ENCODE measurements around the gene LENG8.
"Not testable (repeated sequence)": the region's sequence is repeated elsewhere in the genome, so short reads cannot be mapped to it uniquely, and the experiment has no call there.

Gene LENG8

GRCh38 chr19:54434873-54435214, 14.2 kb upstream of the LENG8 start:
- TF ChIP-seq CTCF (IDR thresholded peaks at IDR 0.05; ENCODE audit: low read depth, low read length): no peak
- no peak for DNase-seq (ENCODE audit: extremely low read depth, low read depth)

- TF ChIP-seq CTCF (IDR thresholded peaks at IDR 0.05; ENCODE audit: low read depth, low read length): no peak
- DNase-seq (ENCODE audit: extremely low read depth, low read depth): no peak
Measured at GRCh38 chr19:54435551-54436016, 13.4 kb upstream of the LENG8 start.

DNA sequence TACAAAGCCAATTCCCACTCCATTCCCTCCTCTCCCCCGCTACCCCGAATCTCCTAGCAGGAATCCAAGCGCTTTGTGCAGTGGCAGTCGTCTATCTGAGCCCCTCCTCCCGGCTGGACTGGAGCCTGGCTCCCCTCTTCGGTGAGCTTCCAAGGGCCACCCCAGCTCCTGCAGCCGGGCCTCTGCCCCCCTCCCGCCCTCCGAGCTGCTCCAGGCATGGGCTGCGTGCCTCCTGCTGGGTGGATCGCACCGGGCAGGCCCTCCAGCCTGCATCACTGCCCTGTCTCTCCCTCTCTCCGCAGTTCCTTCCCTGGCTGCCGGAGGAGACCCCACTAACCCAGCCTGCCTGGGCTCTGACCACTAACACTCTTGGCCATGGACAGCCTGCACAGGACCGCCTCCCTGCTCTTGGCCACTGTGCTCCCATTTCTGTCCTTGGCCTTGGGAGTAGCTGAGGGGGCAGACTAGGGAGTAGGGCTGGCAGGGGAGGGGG, 12.9 kb upstream of the LENG8 start:
- no peak for TF ChIP-seq CTCF (IDR thresholded peaks at IDR 0.05; ENCODE audit: low read depth, low read length)
- no peak for DNase-seq (ENCODE audit: extremely low read depth, low read depth)

- TF ChIP-seq CTCF (IDR thresholded peaks at IDR 0.05; ENCODE audit: low read depth, low read length): no peak
- DNase-seq (ENCODE audit: extremely low read depth, low read depth): no peak
Measured at GRCh38 chr19:54436628-54437252, 12.3 kb upstream of the LENG8 start.

DNA sequence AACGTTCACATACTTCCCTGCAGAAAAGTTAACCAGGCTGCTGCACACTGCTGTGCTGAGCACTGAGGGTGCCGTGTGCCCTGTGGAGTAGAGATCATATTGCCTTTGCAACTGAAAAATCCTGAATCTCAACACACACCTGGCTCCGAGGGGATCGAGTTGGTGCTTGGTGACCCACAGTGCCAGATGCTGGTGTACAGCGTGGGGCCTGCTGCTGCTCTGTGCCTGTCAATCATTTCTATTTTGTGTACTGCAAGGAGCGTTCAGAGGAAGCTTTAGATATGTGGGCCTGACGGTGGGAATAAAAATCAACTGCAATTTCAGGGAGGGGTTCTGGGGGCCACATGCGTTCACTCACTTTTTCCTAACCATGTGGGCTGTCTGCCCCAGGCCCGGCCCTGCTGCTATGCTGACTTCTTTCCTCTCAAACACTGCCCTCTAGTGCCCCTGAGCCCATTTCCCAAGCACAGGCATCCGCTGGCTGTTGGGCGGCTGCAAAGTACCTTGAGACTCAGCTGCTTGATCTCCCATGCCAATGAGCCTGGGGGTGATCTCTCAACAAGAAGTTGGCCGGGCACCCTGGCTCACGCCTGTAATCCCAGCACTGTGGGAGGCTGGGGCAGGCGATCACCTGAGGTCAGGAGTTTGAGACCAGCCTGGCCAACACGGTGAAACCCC, 9.7 kb upstream of the LENG8 start:
- DNase-seq (ENCODE audit: extremely low read depth, low read depth): no peak
- TF ChIP-seq CTCF (IDR thresholded peaks at IDR 0.05; ENCODE audit: low read depth, low read length): peak; percentile 39

- no peak for DNase-seq (ENCODE audit: extremely low read depth, low read depth)
- no peak for TF ChIP-seq CTCF (IDR thresholded peaks at IDR 0.05; ENCODE audit: low read depth, low read length)
Measured at GRCh38 chr19:54440641-54441040, 8.4 kb upstream of the LENG8 start.

DNA sequence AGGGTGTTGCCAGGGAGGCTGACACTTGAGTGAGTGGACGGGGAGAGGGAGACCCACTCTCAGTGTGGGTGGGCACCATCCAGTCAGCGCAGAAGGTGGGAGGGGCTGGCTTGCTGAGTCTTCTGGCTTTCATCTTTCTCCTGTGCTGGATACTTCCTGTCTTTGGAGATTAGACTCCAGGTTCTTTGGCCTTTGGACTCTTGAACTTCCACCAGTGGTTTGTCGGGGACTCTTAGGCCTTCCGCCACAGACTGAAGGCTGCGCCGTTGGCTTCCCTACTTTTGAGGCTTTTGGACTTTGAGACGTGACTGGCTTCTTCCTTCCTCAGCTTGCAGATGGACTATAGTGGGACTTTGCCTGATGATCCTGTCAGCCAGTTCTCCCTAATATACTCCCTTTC, 4.3 kb upstream of the LENG8 start:
- TF ChIP-seq CTCF (IDR thresholded peaks at IDR 0.05; ENCODE audit: low read depth, low read length): no peak
- no peak for DNase-seq (ENCODE audit: extremely low read depth, low read depth)

- DNase-seq (ENCODE audit: extremely low read depth, low read depth): not testable (repeated sequence)
Measured at GRCh38 chr19:54446349-54446748, 2.6 kb upstream of the LENG8 start.

Measured in AG09319 (cell line).